Activated CD4-positive, alpha-beta memory T cell treated with anti-CD3 and anti-CD28 coated beads for 36 hours (primary cell): Measurements from ENCODE around the gene HIPK2. TPM values are rescaled to one million over a fixed set of nuclear protein-coding genes. Genes with fewer than 3 reads are reported as not detected.

Source experiments
- CTCF ChIA-PET: fragments of 350-600 bp; sonication (Branson Sonifier 250); formaldehyde crosslinking; loops from one replicate; lab custom pipeline; 2021; ENCODE audit warnings: antibody characterized with exemption, inconsistent platforms; lab: Charles Lee
- POLR2A ChIA-PET: fragments of 350-600 bp; sonication (Branson Sonifier 250); formaldehyde crosslinking; loops from one replicate; lab custom pipeline; 2021; ENCODE audit warnings: antibody characterized with exemption; lab: Charles Lee
- DNase-seq: peaks from one replicate; pipeline ENCODE4 v3.0.0-alpha.2; 2020
- H3K27ac Mint-ChIP-seq: one replicate; pipeline ENCODE4 v1.8.0; 2021; ENCODE audit warnings: mixed read lengths
- H3K27me3 Mint-ChIP-seq: one replicate; pipeline ENCODE4 v1.8.0; 2021; ENCODE audit warnings: mixed read lengths
- H3K36me3 Mint-ChIP-seq: one replicate; pipeline ENCODE4 v1.8.0; 2021; ENCODE audit warnings: mixed read lengths
- H3K4me1 Mint-ChIP-seq: one replicate; pipeline ENCODE4 v1.8.0; 2021; ENCODE audit warnings: low read depth, mixed read lengths
- H3K4me3 Mint-ChIP-seq: one replicate; pipeline ENCODE4 v1.8.0; 2021; ENCODE audit warnings: mild to moderate bottlenecking, mixed read lengths
- H3K9me3 Mint-ChIP-seq: one replicate; pipeline ENCODE4 v1.8.0; 2021; ENCODE audit warnings: mixed read lengths
- intact Hi-C: fragments of 100-400 bp; cut with micrococcal nuclease; formaldehyde crosslinking; loops from one replicate; pipeline ENCODE4 v1.15.1; 2023
- total RNA-seq, 2 experiments: library from RNA; stranded (reverse); gene quantifications; one replicate each; pipeline ENCODE4 v1.2.3, GENCODE V29; 2021

Gene HIPK2
- total RNA-seq, 2 experiments from 2014 or later: 18.9 to 19.1 TPM

- intact Hi-C loops: no loop called here
Observed at GRCh38 chr7:139768249-139768824, 9.5 kb downstream of the HIPK2 start.

GRCh38 chr7:139767561-139767982 lies 10.2 kb downstream of the HIPK2 start:
- Mint-ChIP-seq H3K27me3 (no peaks in the 10 kb centered on the region), H3K36me3 (peaks cover 5% of the 10 kb centered on the region), H3K27ac (peak overlapping the region; percentile 70), H3K4me1 (peaks cover 64% of the 10 kb centered on the region), H3K9me3 (no peaks in the 10 kb centered on the region), H3K4me3 (no peak overlapping the region)
- POLR2A ChIA-PET: interaction anchor here (0.6 to 2.2 kb wide), 3 partner anchors 9 to 149 kb away, joined by 3 to 8 read pairs (median 6); no protein-coding TSS in a partner anchor
- intact Hi-C loops: loop anchor here (1.0 kb wide), 1 partner anchor 9 kb away; no protein-coding TSS in a partner anchor
- DNase-seq: no peak
- CTCF ChIA-PET: interaction anchor here (6.9 kb wide), 1 partner anchor 122 kb away, joined by 34 read pairs; no protein-coding TSS in a partner anchor

More at GRCh38 chr7:139768249-139768824, 9.5 kb downstream of the HIPK2 start:
- no peak overlapping the region for H3K4me3 Mint-ChIP-seq
- no peaks in the 10 kb centered on the region for H3K9me3 Mint-ChIP-seq
- ChIA-PET POLR2A (interaction anchor here (0.6 to 2.2 kb wide), 5 partner anchors 8 to 949 kb away, joined by 3 to 8 read pairs (median 5); no protein-coding TSS in a partner anchor), CTCF (interaction anchor here (6.9 kb wide), 1 partner anchor 122 kb away, joined by 34 read pairs; no protein-coding TSS in a partner anchor)
- DNase-seq: no peak
- no peaks in the 10 kb centered on the region for H3K27me3 Mint-ChIP-seq
- peak overlapping the region; percentile 70 for H3K27ac Mint-ChIP-seq
- H3K36me3 Mint-ChIP-seq: no peaks in the 10 kb centered on the region
- peaks cover 65% of the 10 kb centered on the region for H3K4me1 Mint-ChIP-seq

- no peak overlapping the region for H3K4me3 Mint-ChIP-seq
- H3K9me3 Mint-ChIP-seq: no peaks in the 10 kb centered on the region
- no peaks in the 10 kb centered on the region for H3K27me3 Mint-ChIP-seq
- peaks cover 60% of the 10 kb centered on the region for H3K4me1 Mint-ChIP-seq
- ChIA-PET POLR2A (no interaction called here), CTCF (no interaction called here)
- H3K36me3 Mint-ChIP-seq: peaks cover 9% of the 10 kb centered on the region
- no peak for DNase-seq
- H3K27ac Mint-ChIP-seq: no peak overlapping the region
- intact Hi-C loops: no loop called here
Observed at GRCh38 chr7:139765143-139765542, 12.7 kb downstream of the HIPK2 start.

DNA sequence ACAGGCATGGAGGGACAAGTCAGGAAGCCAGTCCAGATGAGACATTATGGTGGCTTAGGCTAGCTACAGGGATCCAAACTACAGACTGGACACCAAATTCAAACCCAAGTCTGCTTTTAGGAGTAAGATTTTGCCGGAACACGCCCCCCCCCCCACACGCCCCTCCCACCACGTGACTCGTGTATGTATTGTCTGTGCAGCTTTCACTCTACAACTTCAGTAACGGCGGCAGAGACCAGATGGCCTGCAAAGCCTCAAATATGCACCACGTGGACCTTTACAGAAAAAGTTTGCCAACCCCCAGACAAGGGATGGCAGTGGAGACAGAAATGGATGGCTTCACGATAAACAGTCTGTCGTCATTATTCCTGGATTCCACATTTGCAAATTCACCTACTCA lies 14.5 kb downstream of the HIPK2 start:
- CTCF ChIA-PET: no interaction called here
- intact Hi-C loops: no loop called here
- POLR2A ChIA-PET: no interaction called here
- peaks cover 56% of the 10 kb centered on the region for H3K4me1 Mint-ChIP-seq
- H3K9me3 Mint-ChIP-seq: no peaks in the 10 kb centered on the region
- peaks cover 9% of the 10 kb centered on the region for H3K36me3 Mint-ChIP-seq
- H3K27ac Mint-ChIP-seq: no peak overlapping the region
- DNase-seq: no peak
- no peaks in the 10 kb centered on the region for H3K27me3 Mint-ChIP-seq
- H3K4me3 Mint-ChIP-seq: no peak overlapping the region

- ChIA-PET CTCF (no interaction called here), POLR2A (no interaction called here)
- H3K4me3 Mint-ChIP-seq: no peak overlapping the region
- H3K27me3 Mint-ChIP-seq: no peaks in the 10 kb centered on the region
- H3K9me3 Mint-ChIP-seq: no peaks in the 10 kb centered on the region
- intact Hi-C loops: no loop called here
- H3K36me3 Mint-ChIP-seq: peaks cover 9% of the 10 kb centered on the region
- H3K27ac Mint-ChIP-seq: no peak overlapping the region
- DNase-seq: no peak
- H3K4me1 Mint-ChIP-seq: peaks cover 52% of the 10 kb centered on the region
Observed at GRCh38 chr7:139762886-139763285, 14.9 kb downstream of the HIPK2 start.

DNA sequence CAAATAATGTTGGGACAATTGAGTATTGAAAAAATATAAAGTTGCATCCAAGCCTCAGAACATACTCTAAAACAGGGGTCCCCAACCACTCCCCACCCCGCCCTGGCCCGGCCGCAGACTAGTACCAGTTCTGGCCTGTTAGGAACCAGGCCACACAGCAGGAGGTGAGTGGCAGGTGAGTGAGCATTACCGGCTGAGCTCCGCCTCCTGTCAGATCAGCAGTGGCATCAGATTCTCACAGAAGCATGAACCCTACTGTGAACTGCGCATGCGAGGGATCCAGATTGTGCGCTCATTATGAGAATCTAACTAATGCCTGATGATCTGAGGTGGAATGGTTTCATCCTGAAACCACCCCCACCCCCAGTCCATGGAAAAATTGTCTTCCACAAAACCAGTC lies 19.4 kb downstream of the HIPK2 start:
- no peak for DNase-seq
- intact Hi-C loops: no loop called here
- no peak overlapping the region for H3K27ac Mint-ChIP-seq
- H3K4me3 Mint-ChIP-seq: no peak overlapping the region
- POLR2A ChIA-PET: no interaction called here
- CTCF ChIA-PET: no interaction called here
- H3K4me1 Mint-ChIP-seq: peaks cover 50% of the 10 kb centered on the region
- no peaks in the 10 kb centered on the region for H3K27me3 Mint-ChIP-seq
- peaks cover 9% of the 10 kb centered on the region for H3K36me3 Mint-ChIP-seq
- no peaks in the 10 kb centered on the region for H3K9me3 Mint-ChIP-seq

DNA sequence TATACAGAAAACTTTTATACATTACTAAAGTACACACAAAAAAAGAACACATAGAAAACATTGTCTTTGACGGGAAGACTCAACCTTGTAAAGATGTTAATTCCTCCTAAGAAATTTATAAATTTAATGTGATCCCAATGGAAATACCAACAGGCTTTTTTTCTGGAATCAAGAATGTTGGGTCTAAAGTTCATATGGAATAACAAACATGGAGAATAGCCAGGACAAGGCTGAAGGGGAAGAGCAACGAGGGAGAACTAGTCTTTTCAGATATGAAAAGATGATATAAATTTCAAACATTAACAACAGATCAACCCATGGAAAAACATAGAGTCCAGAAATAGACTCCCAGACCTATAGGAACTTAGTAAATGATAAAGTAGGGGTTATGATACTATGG lies 19.8 kb downstream of the HIPK2 start:
- no peaks in the 10 kb centered on the region for H3K9me3 Mint-ChIP-seq
- DNase-seq: no peak
- ChIA-PET POLR2A (no interaction called here), CTCF (interaction anchor here (0.6 kb wide), 1 partner anchor 141 kb away, joined by 4 read pairs; no protein-coding TSS in a partner anchor)
- intact Hi-C loops: no loop called here
- no peaks in the 10 kb centered on the region for H3K27me3 Mint-ChIP-seq
- H3K4me1 Mint-ChIP-seq: peaks cover 51% of the 10 kb centered on the region
- no peak overlapping the region for H3K4me3 Mint-ChIP-seq
- H3K36me3 Mint-ChIP-seq: peaks cover 7% of the 10 kb centered on the region
- H3K27ac Mint-ChIP-seq: no peak overlapping the region

GRCh38 chr7:139753693-139754111 lies 24.1 kb downstream of the HIPK2 start:
- no peak overlapping the region for H3K27ac Mint-ChIP-seq
- no peak overlapping the region for H3K4me3 Mint-ChIP-seq
- H3K27me3 Mint-ChIP-seq: no peaks in the 10 kb centered on the region
- no peaks in the 10 kb centered on the region for H3K9me3 Mint-ChIP-seq
- intact Hi-C loops: no loop called here
- peaks cover 39% of the 10 kb centered on the region for H3K4me1 Mint-ChIP-seq
- ChIA-PET POLR2A (no interaction called here), CTCF (interaction anchor here (0.7 kb wide), 1 partner anchor 338 kb away, joined by 3 read pairs; no protein-coding TSS in a partner anchor)
- DNase-seq: no peak
- H3K36me3 Mint-ChIP-seq: no peaks in the 10 kb centered on the region

DNA sequence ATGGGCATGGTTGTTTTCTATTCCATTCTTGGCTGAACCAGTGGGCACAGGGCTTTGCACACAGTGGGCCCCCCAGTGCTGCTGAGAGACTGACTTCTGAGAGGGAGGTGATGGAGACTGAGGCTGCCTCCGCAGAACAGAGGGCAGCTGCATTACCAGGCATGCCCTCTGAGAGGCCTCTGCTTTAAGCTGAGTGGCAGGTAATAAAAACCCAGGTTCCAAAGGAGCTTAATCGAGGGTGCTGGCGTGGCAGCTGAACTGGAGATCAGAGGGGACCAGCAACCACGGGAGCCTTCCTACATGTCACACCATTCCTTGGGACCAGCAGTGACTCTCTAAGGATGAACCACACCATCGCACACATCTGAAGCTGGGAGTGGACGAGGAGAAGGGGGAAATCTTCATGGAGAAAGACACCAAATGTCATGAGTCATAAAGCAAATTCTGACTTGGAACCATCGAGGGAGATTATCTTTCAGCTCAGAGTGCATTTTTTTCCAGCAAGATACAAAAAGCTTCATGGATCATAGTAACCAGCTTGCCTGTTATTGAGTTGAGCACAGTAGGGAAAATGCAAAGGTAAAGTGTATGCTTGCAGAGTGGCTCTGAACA lies 24.6 kb downstream of the HIPK2 start:
- Mint-ChIP-seq H3K9me3 (no peaks in the 10 kb centered on the region), H3K27me3 (no peaks in the 10 kb centered on the region), H3K4me1 (peaks cover 35% of the 10 kb centered on the region), H3K27ac (no peak overlapping the region), H3K36me3 (no peaks in the 10 kb centered on the region), H3K4me3 (no peak overlapping the region)
- ChIA-PET CTCF (interaction anchor here (0.7 to 1.6 kb wide), 2 partner anchors 43 to 339 kb away, joined by 3 read pairs; no protein-coding TSS in a partner anchor), POLR2A (no interaction called here)
- no peak for DNase-seq
- intact Hi-C loops: no loop called here

DNA sequence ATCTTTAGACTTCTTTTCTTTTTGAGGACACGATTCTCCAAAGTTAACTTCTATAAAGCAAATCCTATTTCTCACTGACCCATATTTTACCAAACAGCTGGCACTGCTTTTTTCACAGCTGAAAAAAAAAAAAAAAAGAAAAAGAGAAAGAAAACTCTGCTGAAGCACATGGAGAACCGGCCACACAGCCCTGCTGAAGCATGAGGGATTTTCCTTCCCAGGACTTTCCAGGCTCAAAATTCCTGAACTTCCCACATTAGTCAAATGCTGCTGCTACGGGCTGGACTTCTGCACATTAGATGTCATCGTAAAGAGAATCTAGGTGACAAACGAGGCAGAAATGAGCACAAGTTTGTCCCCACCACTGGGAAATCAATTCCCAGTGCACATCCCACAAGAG lies 25.2 kb downstream of the HIPK2 start:
- ChIA-PET POLR2A (no interaction called here), CTCF (interaction anchor here (1.6 kb wide), 1 partner anchor 42 kb away, joined by 3 read pairs; no protein-coding TSS in a partner anchor)
- DNase-seq: no peak
- H3K4me1 Mint-ChIP-seq: peaks cover 35% of the 10 kb centered on the region
- intact Hi-C loops: no loop called here
- no peaks in the 10 kb centered on the region for H3K9me3 Mint-ChIP-seq
- H3K27me3 Mint-ChIP-seq: no peaks in the 10 kb centered on the region
- no peak overlapping the region for H3K27ac Mint-ChIP-seq
- H3K4me3 Mint-ChIP-seq: no peak overlapping the region
- no peaks in the 10 kb centered on the region for H3K36me3 Mint-ChIP-seq

GRCh38 chr7:139752148-139752547 lies 25.6 kb downstream of the HIPK2 start:
- no peaks in the 10 kb centered on the region for H3K36me3 Mint-ChIP-seq
- DNase-seq: no peak
- peaks cover 35% of the 10 kb centered on the region for H3K4me1 Mint-ChIP-seq
- no peak overlapping the region for H3K4me3 Mint-ChIP-seq
- CTCF ChIA-PET: interaction anchor here (1.6 kb wide), 1 partner anchor 42 kb away, joined by 3 read pairs; no protein-coding TSS in a partner anchor
- no peaks in the 10 kb centered on the region for H3K27me3 Mint-ChIP-seq
- no peaks in the 10 kb centered on the region for H3K9me3 Mint-ChIP-seq
- POLR2A ChIA-PET: no interaction called here
- intact Hi-C loops: no loop called here
- no peak overlapping the region for H3K27ac Mint-ChIP-seq

DNA sequence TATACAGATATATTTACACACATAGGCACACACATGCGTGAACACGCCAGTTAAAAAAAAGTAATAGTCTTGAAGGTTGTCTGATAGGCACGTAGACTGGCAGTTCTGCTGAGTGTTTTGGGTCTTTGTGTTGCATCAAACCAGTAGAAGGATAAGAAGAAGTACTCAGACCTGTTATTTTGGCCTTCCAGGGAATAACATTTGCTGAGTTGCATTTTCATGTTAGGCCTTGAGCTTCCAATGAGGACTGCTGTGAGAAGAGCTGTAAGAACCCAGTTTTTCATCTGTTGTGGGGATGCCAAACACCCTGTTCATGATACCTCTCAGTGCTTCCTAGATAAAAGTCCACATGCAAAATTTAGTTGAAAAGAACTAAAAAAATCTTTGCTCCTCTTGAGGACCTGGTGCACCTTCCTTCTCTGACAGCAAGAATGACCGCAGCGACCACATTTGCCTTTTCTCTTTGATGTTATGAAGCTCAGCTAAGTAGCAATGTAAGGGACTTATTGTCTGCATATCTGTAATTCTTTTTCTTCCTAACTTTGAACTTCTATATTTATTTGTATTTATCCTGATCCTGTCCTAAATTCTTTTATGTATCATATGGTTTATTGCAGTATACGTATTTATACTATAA lies 27.2 kb downstream of the HIPK2 start:
- Mint-ChIP-seq H3K27me3 (no peaks in the 10 kb centered on the region), H3K36me3 (no peaks in the 10 kb centered on the region), H3K4me1 (peaks cover 33% of the 10 kb centered on the region), H3K9me3 (no peaks in the 10 kb centered on the region), H3K27ac (no peak overlapping the region), H3K4me3 (no peak overlapping the region)
- no peak for DNase-seq
- intact Hi-C loops: no loop called here
- ChIA-PET CTCF (no interaction called here), POLR2A (no interaction called here)
